Breast epithelium (tissue), 4 donors: ENCODE measurements around the gene TRAM2. TPM values are rescaled to one million over a fixed set of nuclear protein-coding genes. Genes with fewer than 3 reads are reported as not detected.

Source experiments
- DNase-seq, 2 donors: peaks; one replicate each; pipeline ENCODE4 v3.0.0-alpha.2; 2019; ENCODE audit warnings: low spot score in 2 of 2
- H3K27ac ChIP-seq, 2 donors: fragments of 200-600 bp; sonication (generic) in 1 of 2; one replicate each; pipeline ENCODE4 v1.5.1; 2016 to 2019; ENCODE audit warnings: mild to moderate bottlenecking in 1 of 2
- H3K27me3 ChIP-seq, 2 donors: fragments of 200-600 bp; sonication (generic) in 1 of 2; one replicate each; pipeline versions ENCODE4 v1.5.1 to v1.6.0; 2017 to 2019; ENCODE audit warnings: control low read depth in 1 of 2, mild to moderate bottlenecking in 1 of 2
- H3K36me3 ChIP-seq: fragments of 200-600 bp; one replicate; pipeline ENCODE4 v1.5.1; 2019
- H3K4me1 ChIP-seq, 2 donors: fragments of 200-600 bp; sonication (generic); one replicate each; pipeline ENCODE4 v1.5.1; 2016 to 2019; ENCODE audit warnings: control low read depth in 1 of 2
- H3K4me3 ChIP-seq, 3 donors: fragments of 200-600 bp; sonication (generic); 1 replicate in 2 of 3; 2 replicates in 1 of 3; pipeline ENCODE4 v1.5.1; 2016 to 2019; ENCODE audit warnings: mild to moderate bottlenecking in 3 of 3, moderate library complexity in 2 of 3
- H3K9me3 ChIP-seq, 2 donors: fragments of 200-600 bp; sonication (generic) in 1 of 2; one replicate each; pipeline ENCODE4 v1.5.1; 2016 to 2019; ENCODE audit warnings: control low read depth in 1 of 2
- CTCF ChIP-seq, 3 donors: fragments of 450-650 bp; IDR thresholded peaks; one replicate each; pipeline ENCODE4 v1.5.1; 2016 to 2017; ENCODE audit warnings: antibody characterized with exemption in 3 of 3, mild to moderate bottlenecking in 3 of 3, moderate library complexity in 3 of 3
- POLR2A ChIP-seq: fragments of 450-650 bp; IDR thresholded peaks from one replicate; pipeline ENCODE4 v1.6.1; 2016; ENCODE audit warnings: antibody characterized with exemption, mild to moderate bottlenecking, moderate library complexity
- POLR2AphosphoS5 ChIP-seq, 3 donors: sonication (generic); formaldehyde crosslinking; IDR thresholded peaks; one replicate each; pipeline ENCODE4 v1.6.1; 2017; ENCODE audit warnings: antibody characterized with exemption in 3 of 3
- intact Hi-C: fragments of 100-400 bp; cut with DNase I; formaldehyde crosslinking; loops from one replicate; pipeline ENCODE4 v1.15.1; 2023; ENCODE audit warnings: low total_unique reads
- total RNA-seq, 3 donors: library from RNA; depleted of rRNA; stranded (reverse); fragments of >200 nt; gene quantifications; one replicate each; pipeline ENCODE4 v1.1.0, GENCODE V29; 2016

The TRAM2 gene
- total RNA-seq, 3 donors from 2014 or later: 11.9 to 33.0 (median 24.3) TPM

DNA sequence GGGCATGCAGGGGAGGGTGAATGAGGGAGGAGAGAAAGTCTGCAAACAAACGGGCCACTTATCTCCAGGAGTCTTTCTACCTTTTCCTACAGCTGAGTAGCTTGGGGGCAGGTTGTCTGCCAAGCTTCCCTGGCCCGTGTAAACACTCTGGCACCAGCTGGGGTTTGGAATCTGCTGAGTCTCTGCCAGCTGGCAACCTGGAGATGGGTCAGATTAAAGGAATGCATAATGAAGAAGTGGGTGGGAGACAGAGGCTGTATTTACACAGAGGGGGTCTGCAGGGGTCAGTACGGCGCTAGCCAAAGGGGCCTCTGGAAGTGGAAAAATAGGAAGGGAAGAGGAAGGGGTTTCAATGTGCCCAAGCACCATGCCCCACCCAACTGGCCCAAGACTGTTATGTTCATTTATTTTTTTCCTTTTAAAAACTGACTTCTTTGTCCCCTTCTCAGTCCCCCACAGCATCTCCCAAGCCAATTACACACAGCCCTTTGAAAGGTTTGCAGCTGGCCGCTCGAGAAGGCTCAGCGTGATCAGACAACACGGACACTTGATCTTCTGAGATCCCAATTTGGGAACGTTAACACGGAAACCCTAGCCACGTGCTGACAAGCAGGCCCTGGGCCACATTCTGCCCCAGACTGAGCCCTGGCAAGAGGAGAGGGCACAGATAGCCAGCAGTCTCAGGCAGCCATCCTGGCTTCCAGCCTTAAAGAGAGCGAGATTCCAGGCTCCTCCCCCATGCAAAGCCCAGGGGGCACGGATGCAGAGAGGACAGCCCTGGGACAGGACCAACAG is 25.2 kb downstream of the TRAM2 start:
- Histone ChIP-seq H3K27me3 (no peaks in the 10 kb centered on the region), H3K9me3 (no peaks in the 10 kb centered on the region), H3K4me3 (peak overlapping the region in 2 of 3 donors; percentile 10 to 29), H3K36me3 (no peaks in the 10 kb centered on the region), H3K4me1 (peaks cover 8 to 26% of the 10 kb centered on the region in 2 donors), H3K27ac (peak overlapping the region; percentile 67 to 73)
- TF ChIP-seq POLR2AphosphoS5 (IDR thresholded peaks at IDR 0.05): peak in 1 of 3 donors; percentile 13
- TF ChIP-seq POLR2A: no peak
- no peak for TF ChIP-seq CTCF (IDR thresholded peaks at IDR 0.05)
- DNase-seq: peak; percentile 65 to 73
- intact Hi-C loops: no loop called here

GRCh38 chr6:52550870-52551269 is 26.0 kb downstream of the TRAM2 start:
- intact Hi-C loops: no loop called here
- H3K36me3 ChIP-seq: no peaks in the 10 kb centered on the region
- no peaks in the 10 kb centered on the region for H3K27me3 ChIP-seq
- H3K4me3 ChIP-seq: no peak overlapping the region
- H3K4me1 ChIP-seq: peaks cover 8 to 26% of the 10 kb centered on the region in 2 donors
- DNase-seq: no peak
- TF ChIP-seq POLR2A: no peak
- TF ChIP-seq POLR2AphosphoS5 (IDR thresholded peaks at IDR 0.05): no peak
- peak overlapping the region; percentile 67 to 73 for H3K27ac ChIP-seq
- no peaks in the 10 kb centered on the region for H3K9me3 ChIP-seq

DNA sequence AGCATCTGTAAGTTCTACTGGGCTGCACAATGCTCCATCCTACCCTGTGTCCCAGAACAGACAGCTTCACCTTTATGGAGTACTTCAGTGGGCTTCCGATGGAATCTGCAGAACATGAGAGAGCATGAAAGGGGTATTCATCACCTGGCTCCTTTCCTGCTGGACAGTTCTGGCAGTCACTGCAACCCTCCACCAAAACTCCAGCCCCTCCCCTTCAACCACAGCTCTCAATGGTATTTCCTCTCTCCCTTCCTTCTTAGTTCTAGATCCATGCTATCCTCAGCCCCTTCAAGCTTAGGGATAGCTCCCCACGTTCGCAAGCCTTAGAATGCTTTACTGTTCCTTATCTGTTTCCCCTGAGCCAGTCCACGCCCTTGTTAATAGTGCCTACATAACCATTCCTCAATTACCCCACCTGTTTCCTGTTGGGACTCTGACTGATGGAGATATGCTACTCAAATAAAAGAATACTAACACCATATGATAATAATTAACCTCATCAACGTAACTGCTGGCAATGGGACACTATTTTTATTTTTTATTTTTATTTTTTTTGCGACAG is 26.8 kb downstream of the TRAM2 start:
- H3K27me3 ChIP-seq: no peaks in the 10 kb centered on the region
- intact Hi-C loops: no loop called here
- no peaks in the 10 kb centered on the region for H3K9me3 ChIP-seq
- no peak overlapping the region for H3K27ac ChIP-seq
- DNase-seq: no peak
- no peaks in the 10 kb centered on the region for H3K36me3 ChIP-seq
- TF ChIP-seq POLR2AphosphoS5 (IDR thresholded peaks at IDR 0.05): no peak
- no peak for TF ChIP-seq POLR2A
- TF ChIP-seq CTCF (IDR thresholded peaks at IDR 0.05): no peak
- peaks cover 8 to 26% of the 10 kb centered on the region in 2 donors for H3K4me1 ChIP-seq
- no peak overlapping the region for H3K4me3 ChIP-seq

- Histone ChIP-seq H3K4me1 (peaks cover 8 to 26% of the 10 kb centered on the region in 2 donors), H3K27me3 (no peaks in the 10 kb centered on the region), H3K27ac (no peak overlapping the region), H3K4me3 (no peak overlapping the region), H3K36me3 (no peaks in the 10 kb centered on the region), H3K9me3 (no peaks in the 10 kb centered on the region)
- TF ChIP-seq POLR2AphosphoS5 (IDR thresholded peaks at IDR 0.05) (no peak), POLR2A (no peak), CTCF (IDR thresholded peaks at IDR 0.05) (no peak)
- no peak for DNase-seq
- intact Hi-C loops: no loop called here
Observed at GRCh38 chr6:52549428-52549827, 27.4 kb downstream of the TRAM2 start.

DNA sequence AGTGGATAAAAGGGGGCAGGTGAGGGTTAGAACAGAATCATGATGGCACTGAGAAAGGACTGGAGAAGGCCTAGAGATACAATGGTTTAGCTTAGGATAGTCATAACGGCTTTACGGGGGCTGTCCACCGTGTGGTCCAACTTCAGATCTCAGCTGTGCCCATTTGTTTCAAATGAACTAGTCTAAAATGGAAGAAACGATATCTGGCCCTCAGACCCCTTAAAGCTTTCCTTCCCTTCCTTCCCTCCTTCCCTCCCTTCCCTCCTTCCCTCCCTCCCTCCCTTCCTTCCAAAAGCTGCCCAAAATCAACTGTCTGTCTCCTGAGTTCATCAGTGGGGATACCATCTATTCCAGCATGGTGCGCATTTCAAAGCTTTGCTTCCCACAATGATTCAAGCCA is 27.9 kb downstream of the TRAM2 start:
- intact Hi-C loops: no loop called here
- peak overlapping the region in 1 of 2 donors; percentile 60 for H3K27ac ChIP-seq
- TF ChIP-seq CTCF (IDR thresholded peaks at IDR 0.05) (no peak), POLR2A (no peak), POLR2AphosphoS5 (IDR thresholded peaks at IDR 0.05) (no peak)

More for the DNA sequence above, 27.9 kb downstream of the TRAM2 start:
- H3K9me3 ChIP-seq: no peaks in the 10 kb centered on the region
- no peaks in the 10 kb centered on the region for H3K36me3 ChIP-seq
- DNase-seq: no peak
- peaks cover 8 to 29% of the 10 kb centered on the region in 2 donors for H3K4me1 ChIP-seq
- H3K27me3 ChIP-seq: no peaks in the 10 kb centered on the region
- no peak overlapping the region for H3K4me3 ChIP-seq
